Gastrocnemius medialis (tissue), 4 donors: ENCODE measurements around the gene OSBP2. TPM values are rescaled to one million over a fixed set of nuclear protein-coding genes. Genes with fewer than 3 reads are reported as not detected.

Experiments
- ATAC-seq, 2 donors: fragments of 150-250 bp; one replicate each; pipeline ENCODE4 v1.9.1; 2016
- DNase-seq, 2 donors: peaks; one replicate each; pipeline ENCODE4 v3.0.0-alpha.2; 2019
- H3K27ac ChIP-seq, 4 donors: fragments of 200-600 bp; sonication (generic); 1 replicate in 1 of 4; 2 replicates in 3 of 4; pipeline ENCODE4 v1.5.1; 2016 to 2018; ENCODE audit warnings: mild to moderate bottlenecking in 2 of 4, moderate library complexity in 1 of 4
- H3K27me3 ChIP-seq, 3 donors: fragments of 200-600 bp; sonication (generic) in 2 of 3; 1 replicate in 1 of 3; 2 replicates in 2 of 3; pipeline versions ENCODE4 v1.5.1 to v1.6.0; 2016 to 2019; ENCODE audit warnings: mild to moderate bottlenecking in 1 of 3, moderate library complexity in 1 of 3
- H3K36me3 ChIP-seq, 2 donors: fragments of 200-600 bp; sonication (generic) in 1 of 2; one replicate each; pipeline ENCODE4 v1.5.1; 2017 to 2018
- H3K4me1 ChIP-seq, 2 donors: fragments of 200-600 bp; sonication (generic) in 1 of 2; one replicate each; pipeline ENCODE4 v1.5.1; 2016 to 2017; ENCODE audit warnings: mild to moderate bottlenecking in 2 of 2
- H3K4me3 ChIP-seq, 4 donors: fragments of 200-600 bp; sonication (generic) in 3 of 4; 1 replicate in 1 of 4; 2 replicates in 3 of 4; pipeline ENCODE4 v1.5.1; 2016 to 2019; ENCODE audit warnings: mild to moderate bottlenecking in 2 of 4
- H3K9me3 ChIP-seq, 3 donors: fragments of 200-600 bp; sonication (generic) in 2 of 3; 1 replicate in 1 of 3; 2 replicates in 2 of 3; pipeline ENCODE4 v1.5.1; 2016 to 2019
- CTCF ChIP-seq, 5 experiments: fragments of 450-650 bp in 3 of 5; fragments of 200-600 bp in 2 of 5; sonication (generic) in 2 of 5; IDR thresholded peaks in 4 of 5; conservative IDR thresholded peaks in 1 of 5; 1 replicate in 4 of 5; 2 replicates in 1 of 5; pipeline ENCODE4 v1.5.1; 2016 to 2019; ENCODE audit warnings: antibody characterized with exemption in 5 of 5, mild to moderate bottlenecking in 3 of 5, moderate library complexity in 3 of 5
- POLR2A ChIP-seq, 2 donors: fragments of 450-650 bp; IDR thresholded peaks; one replicate each; pipeline ENCODE4 v1.6.1; 2017; ENCODE audit warnings: antibody characterized with exemption in 2 of 2, mild to moderate bottlenecking in 2 of 2, moderate library complexity in 2 of 2
- in situ Hi-C, 4 donors: fragments of 200-750 bp; cut with MboI; loops; one replicate each; pipeline versions ENCODE4 v1.15.0 to v1.8.0; 2017; ENCODE audit warnings: low sequenced_read_pairs in 4 of 4
- intact Hi-C: fragments of 100-400 bp; cut with DNase I; formaldehyde crosslinking; loops from one replicate; pipeline ENCODE4 v1.15.1; 2023; ENCODE audit warnings: low total_unique reads
- total RNA-seq, 4 donors: library from RNA; depleted of rRNA; stranded (reverse); fragments of >200 nt; gene quantifications; one replicate each; pipeline versions ENCODE4 v1.1.0 to v1.2.3, GENCODE V29; 2016

OSBP2 gene
- total RNA-seq, 4 donors from 2014 or later, result 2.8 to 4.3 (median 3.0) TPM

GRCh38 chr22:30648825-30649224 is 45.8 kb upstream of the OSBP2 start:
- Histone ChIP-seq H3K9me3 (no peaks in the 10 kb centered on the region), H3K4me3 (no peak overlapping the region), H3K36me3 (no peaks in the 10 kb centered on the region), H3K27ac (no peak overlapping the region), H3K27me3 (no peaks in the 10 kb centered on the region), H3K4me1 (peaks cover 10 to 15% of the 10 kb centered on the region in 2 donors)
- intact Hi-C loops, result no loop called here
- no peak for TF ChIP-seq POLR2A (IDR thresholded peaks at IDR 0.05)
- TF ChIP-seq CTCF (IDR thresholded peaks at IDR 0.05 in 4 of 5, conservative IDR thresholded peaks at IDR 0.05 in 1 of 5), result no peak
- ATAC-seq, result no peak
- in situ Hi-C loops, result loop anchor here in 1 of 4 donors (25.0 kb wide), 1 partner anchor 263 kb away; no protein-coding TSS in a partner anchor
- DNase-seq, result no peak

DNA sequence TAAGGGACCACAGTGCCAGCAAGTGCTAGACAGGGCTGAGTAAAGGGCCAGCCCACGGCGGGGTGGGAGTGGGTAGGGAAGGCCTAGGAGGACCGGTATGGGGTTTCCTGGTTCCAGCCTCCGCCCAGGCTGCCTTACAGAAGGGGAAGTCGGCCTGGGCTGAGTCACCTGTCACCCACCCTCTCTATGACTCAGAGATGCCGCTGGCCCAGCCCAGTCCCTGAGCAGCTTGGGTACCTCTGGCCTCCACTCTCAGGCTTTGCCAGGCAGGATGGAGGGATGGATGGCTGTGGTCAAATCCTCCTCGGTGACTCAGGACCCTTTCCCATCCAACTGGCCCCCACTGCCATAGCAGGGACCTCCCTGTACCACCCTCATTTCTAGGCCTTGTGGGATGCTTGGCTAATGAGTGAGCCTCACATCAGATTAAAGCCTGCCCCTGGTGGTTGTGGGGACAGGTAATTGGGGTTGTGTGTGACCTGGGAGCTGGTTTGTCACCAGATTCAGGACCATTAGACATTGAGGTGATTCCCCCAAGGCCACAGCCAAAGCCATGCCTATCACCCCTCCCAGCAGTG is 45.2 kb upstream of the OSBP2 start:
- H3K27me3 ChIP-seq, result no peaks in the 10 kb centered on the region
- H3K4me3 ChIP-seq, result no peak overlapping the region
- H3K4me1 ChIP-seq, result peaks cover 4 to 9% of the 10 kb centered on the region in 2 donors
- TF ChIP-seq POLR2A (IDR thresholded peaks at IDR 0.05) (no peak), CTCF (IDR thresholded peaks at IDR 0.05 in 4 of 5, conservative IDR thresholded peaks at IDR 0.05 in 1 of 5) (no peak)
- ATAC-seq, result peak in 1 of 2 donors; percentile 66
- intact Hi-C loops (no loop called here), in situ Hi-C loops (loop anchor here in 1 of 4 donors (25.0 kb wide), 1 partner anchor 263 kb away; no protein-coding TSS in a partner anchor)
- DNase-seq, result peak in 1 of 2 donors; percentile 33
- peak overlapping the region in 1 of 4 donors; percentile 9 for H3K27ac ChIP-seq
- H3K9me3 ChIP-seq, result no peaks in the 10 kb centered on the region
- no peaks in the 10 kb centered on the region for H3K36me3 ChIP-seq

DNA sequence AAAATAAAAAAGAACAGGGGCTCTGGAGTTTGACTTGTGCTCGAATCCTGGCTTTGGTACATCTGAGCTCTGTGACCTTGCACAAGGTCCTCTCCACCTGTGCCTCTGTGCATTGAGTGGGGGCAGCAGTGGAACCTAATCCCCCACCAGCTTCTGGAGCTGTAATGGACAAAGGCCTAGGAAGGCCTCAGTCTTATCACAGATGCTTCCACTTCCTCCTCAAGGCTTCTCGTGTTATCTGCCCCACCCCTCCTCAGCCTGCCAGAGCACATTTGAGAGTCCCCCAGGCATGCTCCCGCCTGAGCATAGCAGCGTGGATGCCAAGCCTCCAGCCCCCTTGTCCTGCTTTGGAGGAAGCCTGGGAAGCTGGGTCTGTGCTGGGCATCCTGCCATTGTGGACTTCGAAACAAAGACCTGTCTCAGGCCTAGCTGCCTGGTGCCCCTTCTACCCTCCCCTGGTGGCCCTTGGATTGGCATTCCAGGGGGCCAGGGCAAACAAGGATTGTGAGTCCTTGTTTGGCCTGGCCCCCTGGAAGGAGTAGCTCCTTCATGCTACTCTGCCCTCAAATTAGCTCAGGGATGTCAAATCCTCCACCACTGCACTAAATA is 44.1 kb upstream of the OSBP2 start:
- ATAC-seq (no peak), DNase-seq (no peak)
- Histone ChIP-seq H3K4me3 (no peak overlapping the region), H3K4me1 (peaks cover 0 to 9% of the 10 kb centered on the region in 2 donors), H3K27ac (no peak overlapping the region), H3K9me3 (no peaks in the 10 kb centered on the region), H3K27me3 (no peaks in the 10 kb centered on the region), H3K36me3 (no peaks in the 10 kb centered on the region)
- intact Hi-C loops (no loop called here), in situ Hi-C loops (no loop called here)
- no peak for TF ChIP-seq POLR2A (IDR thresholded peaks at IDR 0.05)
- TF ChIP-seq CTCF (IDR thresholded peaks at IDR 0.05 in 4 of 5, conservative IDR thresholded peaks at IDR 0.05 in 1 of 5), result no peak

DNA sequence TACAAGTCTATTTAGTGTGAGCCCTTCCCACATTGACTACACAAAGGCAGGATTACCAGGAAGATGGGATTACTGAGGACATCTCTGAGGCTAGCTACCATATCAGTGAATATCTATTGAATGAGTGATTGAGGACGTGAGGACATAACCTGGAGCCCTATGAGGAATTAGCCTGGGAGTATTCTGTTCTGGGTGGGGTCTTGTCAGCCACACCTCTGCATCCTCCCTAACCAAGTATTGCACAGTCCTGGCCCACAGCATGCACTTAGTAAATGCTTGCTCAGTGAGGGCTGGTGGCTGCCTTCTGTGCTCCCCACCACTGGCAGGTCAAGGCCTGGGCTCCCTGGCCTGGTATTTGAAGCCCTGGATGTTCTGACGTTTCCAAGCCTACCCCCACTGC is 41.8 kb upstream of the OSBP2 start:
- no peak for TF ChIP-seq POLR2A (IDR thresholded peaks at IDR 0.05)
- TF ChIP-seq CTCF (IDR thresholded peaks at IDR 0.05 in 4 of 5, conservative IDR thresholded peaks at IDR 0.05 in 1 of 5), result no peak
- intact Hi-C loops, result no loop called here
- ATAC-seq (no peak), DNase-seq (no peak)
- H3K4me3 ChIP-seq, result no peak overlapping the region
- no peaks in the 10 kb centered on the region for H3K36me3 ChIP-seq
- peaks cover 0 to 9% of the 10 kb centered on the region in 2 donors for H3K4me1 ChIP-seq
- no peak overlapping the region for H3K27ac ChIP-seq
- in situ Hi-C loops, result no loop called here
- H3K27me3 ChIP-seq, result no peaks in the 10 kb centered on the region
- no peaks in the 10 kb centered on the region for H3K9me3 ChIP-seq
